GM21717 (cell line): ENCODE results near the gene ANKDD1B.

Source experiments
- ATAC-seq: cut with Tn5 transposase; IDR thresholded peaks from one replicate; pipeline ENCODE4 v1.9.1; 2021; ENCODE audit warnings: mild to moderate bottlenecking, moderate library complexity; ENCODE audit not compliant: unreplicated experiment

Gene ANKDD1B

GRCh38 chr5:75659791-75660450 is 48.7 kb downstream of the ANKDD1B start:
- ATAC-seq = no peak

- no peak for ATAC-seq
Measured at GRCh38 chr5:75660678-75661465, 49.6 kb downstream of the ANKDD1B start.

- ATAC-seq = no peak
Measured at GRCh38 chr5:75662061-75662460, 50.8 kb downstream of the ANKDD1B start.

- ATAC-seq = no peak
Measured at GRCh38 chr5:75663579-75664284, 52.5 kb downstream of the ANKDD1B start.

GRCh38 chr5:75664979-75665378 is 53.7 kb downstream of the ANKDD1B start:
- ATAC-seq = no peak

GRCh38 chr5:75666801-75667200 is 55.5 kb downstream of the ANKDD1B start:
- no peak for ATAC-seq

- ATAC-seq = no peak
Measured at GRCh38 chr5:75667586-75667985, 56.3 kb downstream of the ANKDD1B start.

- peak; percentile 3 for ATAC-seq
Measured at GRCh38 chr5:75668445-75668844, 57.2 kb downstream of the ANKDD1B start.

- peak; percentile 89 for ATAC-seq
Measured at GRCh38 chr5:75668977-75669689, 57.9 kb downstream of the ANKDD1B start.

- ATAC-seq = no peak
Measured at GRCh38 chr5:75670577-75670976, 59.3 kb downstream of the ANKDD1B start.

- ATAC-seq = no peak
Measured at GRCh38 chr5:75671506-75671905, 60.3 kb downstream of the ANKDD1B start.

GRCh38 chr5:75672616-75673015 is 61.4 kb downstream of the ANKDD1B start:
- no peak for ATAC-seq

GRCh38 chr5:75675783-75676182 is 64.5 kb downstream of the ANKDD1B start:
- ATAC-seq = no peak

GRCh38 chr5:75677607-75678006 is 66.4 kb downstream of the ANKDD1B start:
- no peak for ATAC-seq

GRCh38 chr5:75678155-75678554 is 66.9 kb downstream of the ANKDD1B start:
- ATAC-seq = no peak

- ATAC-seq = no peak
Measured at GRCh38 chr5:75681125-75681830, 70.0 kb downstream of the ANKDD1B start.

GRCh38 chr5:75685141-75685540 is 73.9 kb downstream of the ANKDD1B start:
- no peak for ATAC-seq

- no peak for ATAC-seq
Measured at GRCh38 chr5:75686480-75686879, 75.2 kb downstream of the ANKDD1B start.

GRCh38 chr5:75690669-75691068 is 79.4 kb downstream of the ANKDD1B start:
- no peak for ATAC-seq

- no peak for ATAC-seq
Measured at GRCh38 chr5:75694781-75695180, 83.5 kb downstream of the ANKDD1B start.
